ENCODE results near the gene FADS1. TPM values are rescaled to one million over a fixed set of nuclear protein-coding genes. Genes with fewer than 3 reads are reported as not detected.

FADS1 gene
- total RNA-seq, 3 donors from 2014 or later = 2.1 to 3.5 (median 3.3) TPM

DNA sequence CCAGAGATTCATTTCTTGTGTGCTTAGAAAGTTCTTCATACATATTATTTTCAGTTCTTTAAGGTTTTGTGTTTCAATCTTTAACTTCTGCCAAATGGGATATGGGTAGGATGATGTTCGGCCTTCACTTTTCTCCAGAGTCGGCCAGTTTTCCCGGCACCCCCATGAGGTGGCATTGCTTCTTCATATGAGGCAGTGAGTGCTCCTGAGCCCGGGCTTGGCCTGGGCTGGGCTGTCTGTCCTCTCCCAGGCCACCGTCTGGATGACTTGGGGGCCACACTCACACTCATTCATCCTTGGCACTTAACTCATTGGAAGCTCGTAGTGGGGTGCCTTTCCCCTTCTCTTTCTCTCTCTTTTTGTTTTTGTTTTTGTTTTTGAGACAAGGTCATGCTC lies 35.1 kb upstream of the FADS1 start:
- no peaks in the 10 kb centered on the region for H3K4me1 Mint-ChIP-seq (ENCODE audit: low read depth)
- no peak overlapping the region for H3K4me3 Mint-ChIP-seq
- H3K36me3 Mint-ChIP-seq (ENCODE audit: insufficient read depth) = no peaks in the 10 kb centered on the region
- ATAC-seq (no peak), DNase-seq (no peak)
- no peaks in the 10 kb centered on the region for H3K9me3 Mint-ChIP-seq
- no peaks in the 10 kb centered on the region for H3K27me3 Mint-ChIP-seq (ENCODE audit: low read depth)

DNA sequence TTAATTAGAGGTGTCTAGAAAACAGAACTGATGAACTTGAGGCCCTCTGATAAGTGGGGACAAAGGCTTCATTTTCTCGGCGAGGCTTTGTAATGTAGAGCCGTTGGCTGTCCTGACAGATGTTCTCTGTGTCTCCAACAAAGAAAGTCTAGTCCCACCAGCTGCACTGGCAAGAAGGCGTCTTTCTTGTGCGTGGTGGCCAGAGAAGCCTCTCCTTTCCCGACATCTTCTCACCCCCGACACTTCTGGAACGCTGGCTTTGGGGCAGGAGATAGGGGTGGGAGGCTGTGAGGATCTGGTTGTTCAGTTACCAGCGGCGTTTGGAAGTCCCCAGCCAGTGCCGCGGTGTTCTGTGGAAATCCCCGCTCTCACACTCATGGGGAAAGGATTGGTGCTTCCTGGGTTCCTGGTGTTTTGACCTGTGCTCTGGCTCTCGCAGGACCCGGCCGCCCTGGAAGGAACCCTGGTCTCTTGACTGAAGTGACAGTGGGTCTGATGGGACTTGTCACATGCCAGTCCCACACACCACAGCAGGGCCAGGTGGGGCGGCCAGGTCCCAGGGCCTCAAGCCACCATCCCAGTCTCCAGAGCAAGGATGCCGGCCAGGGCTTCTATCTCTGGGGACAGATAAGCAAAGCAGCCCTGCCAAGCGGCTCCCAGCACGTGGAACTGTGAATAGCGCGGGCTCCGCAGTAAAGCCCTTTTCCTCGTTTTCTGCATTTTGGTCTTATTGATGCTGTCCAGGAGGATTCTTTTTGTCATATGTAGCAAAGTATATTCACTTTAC lies 34.5 kb upstream of the FADS1 start:
- H3K4me3 Mint-ChIP-seq = no peak overlapping the region
- H3K9me3 Mint-ChIP-seq = no peaks in the 10 kb centered on the region
- DNase-seq (no peak), ATAC-seq (no peak)
- H3K27me3 Mint-ChIP-seq (ENCODE audit: low read depth) = no peaks in the 10 kb centered on the region
- no peaks in the 10 kb centered on the region for H3K36me3 Mint-ChIP-seq (ENCODE audit: insufficient read depth)
- H3K4me1 Mint-ChIP-seq (ENCODE audit: low read depth) = no peaks in the 10 kb centered on the region

DNA sequence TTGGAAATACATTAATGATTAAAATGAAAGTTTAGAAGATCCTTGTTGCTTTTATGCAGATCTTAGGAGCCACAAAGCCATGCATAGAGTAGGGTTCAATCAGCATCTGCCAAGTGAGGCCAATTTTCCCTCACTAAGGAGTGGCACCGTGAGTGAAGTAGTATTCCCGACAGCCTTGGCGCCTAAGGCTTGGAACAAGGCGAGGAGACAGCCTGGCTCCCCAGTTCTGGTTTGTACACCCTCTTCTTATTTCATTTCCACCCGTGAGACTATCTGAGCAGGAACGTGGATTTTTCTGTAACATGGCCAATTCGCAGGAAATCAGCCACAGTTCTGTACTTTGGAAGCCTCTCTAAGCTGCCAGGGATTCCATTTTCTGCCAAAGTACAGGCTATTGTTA lies 33.9 kb upstream of the FADS1 start:
- no peak for ATAC-seq
- no peaks in the 10 kb centered on the region for H3K27me3 Mint-ChIP-seq (ENCODE audit: low read depth)
- H3K4me3 Mint-ChIP-seq = no peak overlapping the region
- DNase-seq = no peak
- no peaks in the 10 kb centered on the region for H3K4me1 Mint-ChIP-seq (ENCODE audit: low read depth)
- no peaks in the 10 kb centered on the region for H3K36me3 Mint-ChIP-seq (ENCODE audit: insufficient read depth)
- no peaks in the 10 kb centered on the region for H3K9me3 Mint-ChIP-seq

DNA sequence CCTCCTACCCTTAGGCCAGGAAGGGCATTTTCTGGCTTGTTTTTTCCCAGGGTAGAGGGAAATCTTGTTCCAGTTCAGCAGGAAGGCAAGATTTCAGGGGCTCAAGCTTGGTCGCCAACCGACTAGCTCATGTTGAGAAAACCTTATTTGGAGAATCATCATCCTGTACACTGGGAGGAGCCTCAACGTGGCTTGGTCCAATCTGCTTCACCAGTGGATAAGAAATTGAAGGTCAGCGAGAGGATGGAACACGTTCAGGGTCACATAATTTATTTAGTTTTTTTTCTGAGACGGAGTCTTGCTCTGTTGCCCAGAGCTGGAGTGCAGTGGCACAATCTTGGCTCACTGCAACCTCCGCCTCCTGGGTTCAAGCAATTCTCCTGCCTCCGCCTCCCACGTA lies 31.8 kb upstream of the FADS1 start:
- Mint-ChIP-seq H3K36me3 (ENCODE audit: insufficient read depth) (no peaks in the 10 kb centered on the region), H3K27me3 (ENCODE audit: low read depth) (no peaks in the 10 kb centered on the region), H3K4me1 (ENCODE audit: low read depth) (no peaks in the 10 kb centered on the region), H3K9me3 (no peaks in the 10 kb centered on the region), H3K4me3 (no peak overlapping the region)
- no peak for ATAC-seq
- DNase-seq = no peak

DNA sequence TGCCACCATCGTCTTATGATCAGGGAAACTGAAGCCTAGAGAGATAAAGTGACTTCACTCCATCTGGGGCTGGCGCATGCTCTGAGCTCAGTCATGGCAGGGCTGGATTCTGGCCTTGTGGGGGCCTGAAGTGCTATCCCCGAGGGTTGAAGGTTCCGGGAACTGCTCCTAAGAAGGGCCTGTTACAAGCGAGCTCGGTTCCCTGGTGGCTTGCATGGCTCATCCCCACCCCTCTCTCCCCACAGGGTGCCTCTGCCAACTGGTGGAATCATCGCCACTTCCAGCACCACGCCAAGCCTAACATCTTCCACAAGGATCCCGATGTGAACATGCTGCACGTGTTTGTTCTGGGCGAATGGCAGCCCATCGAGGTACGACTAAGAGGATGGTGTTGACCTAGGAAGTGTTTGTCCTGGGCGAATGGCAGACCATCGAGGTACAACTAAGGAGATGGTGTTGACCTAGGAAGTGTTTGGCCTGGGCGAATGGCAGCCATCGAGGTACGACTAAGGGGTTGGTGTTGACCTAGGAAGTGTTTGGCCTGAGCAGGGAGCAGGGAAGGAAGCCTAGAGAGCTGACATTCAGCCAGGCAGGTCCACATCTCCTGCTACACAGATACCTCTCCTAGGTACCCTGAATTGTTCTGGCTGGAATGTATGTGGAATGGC lies 31.2 kb upstream of the FADS1 start:
- H3K36me3 Mint-ChIP-seq (ENCODE audit: insufficient read depth) = no peaks in the 10 kb centered on the region
- no peaks in the 10 kb centered on the region for H3K9me3 Mint-ChIP-seq
- no peaks in the 10 kb centered on the region for H3K27me3 Mint-ChIP-seq (ENCODE audit: low read depth)
- H3K4me1 Mint-ChIP-seq (ENCODE audit: low read depth) = no peaks in the 10 kb centered on the region
- H3K4me3 Mint-ChIP-seq = no peak overlapping the region
- DNase-seq (no peak), ATAC-seq (no peak)

DNA sequence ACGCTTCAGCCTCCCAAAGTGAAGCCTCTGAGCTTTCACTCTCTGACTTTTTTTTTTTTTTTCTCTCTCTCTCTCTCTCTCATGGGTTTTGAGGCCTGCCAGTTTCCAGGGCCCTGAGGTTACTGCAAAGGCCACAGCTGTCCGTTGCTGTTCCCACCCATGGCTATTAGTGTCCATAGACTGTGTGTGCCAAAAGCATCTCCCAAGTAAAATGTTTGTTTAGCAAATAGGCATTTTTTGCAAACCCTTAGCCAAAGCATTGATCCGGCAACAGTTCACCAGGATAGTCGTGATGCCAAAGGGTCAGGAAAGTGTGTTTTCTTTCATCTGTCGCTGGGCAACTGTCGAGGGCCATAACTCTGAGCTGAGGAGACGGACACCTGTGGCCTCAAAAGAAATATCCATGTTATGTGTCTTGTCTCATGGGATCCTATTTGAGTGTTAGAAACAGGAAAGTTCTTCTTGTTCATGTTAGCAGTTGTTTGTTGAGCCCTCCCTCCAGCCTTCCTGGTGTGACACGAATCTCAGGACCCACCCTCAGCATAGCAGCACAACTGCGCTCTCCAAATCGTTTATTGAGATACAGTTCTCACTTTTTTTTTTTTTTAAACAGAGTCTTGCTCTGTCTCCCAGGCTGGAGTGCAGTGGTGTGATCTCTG lies 29.7 kb upstream of the FADS1 start:
- DNase-seq (no peak), ATAC-seq (no peak)
- H3K9me3 Mint-ChIP-seq = no peaks in the 10 kb centered on the region
- H3K4me3 Mint-ChIP-seq = no peak overlapping the region
- H3K27me3 Mint-ChIP-seq (ENCODE audit: low read depth) = no peaks in the 10 kb centered on the region
- H3K4me1 Mint-ChIP-seq (ENCODE audit: low read depth) = no peaks in the 10 kb centered on the region
- H3K36me3 Mint-ChIP-seq (ENCODE audit: insufficient read depth) = no peaks in the 10 kb centered on the region

DNA sequence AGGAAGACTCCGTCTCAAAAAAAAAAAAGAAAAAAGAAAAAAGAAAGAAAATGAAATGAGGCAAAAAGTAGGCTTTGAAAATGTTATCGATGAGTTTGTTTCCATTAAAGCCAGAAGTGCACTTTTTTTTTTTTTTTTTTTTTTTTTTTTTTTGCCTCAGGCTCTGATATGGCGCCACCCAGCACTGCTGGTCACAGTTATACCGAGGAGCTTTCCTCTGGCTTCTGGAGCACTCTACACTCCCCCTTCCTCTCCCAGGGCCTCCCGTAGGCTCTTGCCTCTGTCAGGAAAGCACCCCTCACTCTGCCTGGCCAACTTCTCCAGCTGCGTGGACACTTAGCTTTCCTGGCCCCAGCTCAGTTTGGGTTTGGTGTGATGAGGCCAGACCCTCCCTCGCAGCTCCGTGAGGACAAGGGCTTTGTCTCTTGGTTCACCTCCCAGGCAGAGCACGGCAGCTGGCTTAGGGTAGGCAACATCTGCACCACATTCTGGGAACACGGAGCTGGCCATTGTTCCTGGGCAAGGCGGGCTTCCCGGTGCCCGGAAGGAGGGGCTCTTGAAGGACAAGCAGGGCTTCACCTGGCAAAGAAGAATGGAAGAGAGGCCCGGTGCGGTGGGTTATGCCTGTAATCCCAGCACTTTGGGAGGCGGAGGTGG lies 28.2 kb upstream of the FADS1 start:
- Mint-ChIP-seq H3K9me3 (no peaks in the 10 kb centered on the region), H3K36me3 (ENCODE audit: insufficient read depth) (no peaks in the 10 kb centered on the region), H3K27me3 (ENCODE audit: low read depth) (no peaks in the 10 kb centered on the region), H3K4me3 (no peak overlapping the region), H3K4me1 (ENCODE audit: low read depth) (no peaks in the 10 kb centered on the region)
- DNase-seq = no peak
- no peak for ATAC-seq

DNA sequence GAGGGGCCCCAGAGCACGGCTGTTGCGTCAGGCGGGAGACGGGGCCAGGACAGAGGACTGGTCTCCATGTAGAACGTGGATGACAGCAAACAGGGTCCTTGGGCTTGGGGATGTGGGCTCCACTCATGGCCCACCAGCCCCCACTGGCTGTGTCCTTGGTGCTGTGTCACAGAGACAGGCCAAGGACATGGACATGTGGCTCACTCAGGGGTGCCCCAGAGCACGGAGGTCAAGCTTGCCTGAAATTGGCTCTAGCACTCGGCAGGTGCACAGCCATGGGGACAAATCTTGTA lies 25.7 kb upstream of the FADS1 start:
- ATAC-seq = no peak
- Mint-ChIP-seq H3K4me3 (no peak overlapping the region), H3K27me3 (ENCODE audit: low read depth) (no peaks in the 10 kb centered on the region), H3K36me3 (ENCODE audit: insufficient read depth) (no peaks in the 10 kb centered on the region), H3K9me3 (no peaks in the 10 kb centered on the region), H3K4me1 (ENCODE audit: low read depth) (no peaks in the 10 kb centered on the region)
- DNase-seq = no peak

DNA sequence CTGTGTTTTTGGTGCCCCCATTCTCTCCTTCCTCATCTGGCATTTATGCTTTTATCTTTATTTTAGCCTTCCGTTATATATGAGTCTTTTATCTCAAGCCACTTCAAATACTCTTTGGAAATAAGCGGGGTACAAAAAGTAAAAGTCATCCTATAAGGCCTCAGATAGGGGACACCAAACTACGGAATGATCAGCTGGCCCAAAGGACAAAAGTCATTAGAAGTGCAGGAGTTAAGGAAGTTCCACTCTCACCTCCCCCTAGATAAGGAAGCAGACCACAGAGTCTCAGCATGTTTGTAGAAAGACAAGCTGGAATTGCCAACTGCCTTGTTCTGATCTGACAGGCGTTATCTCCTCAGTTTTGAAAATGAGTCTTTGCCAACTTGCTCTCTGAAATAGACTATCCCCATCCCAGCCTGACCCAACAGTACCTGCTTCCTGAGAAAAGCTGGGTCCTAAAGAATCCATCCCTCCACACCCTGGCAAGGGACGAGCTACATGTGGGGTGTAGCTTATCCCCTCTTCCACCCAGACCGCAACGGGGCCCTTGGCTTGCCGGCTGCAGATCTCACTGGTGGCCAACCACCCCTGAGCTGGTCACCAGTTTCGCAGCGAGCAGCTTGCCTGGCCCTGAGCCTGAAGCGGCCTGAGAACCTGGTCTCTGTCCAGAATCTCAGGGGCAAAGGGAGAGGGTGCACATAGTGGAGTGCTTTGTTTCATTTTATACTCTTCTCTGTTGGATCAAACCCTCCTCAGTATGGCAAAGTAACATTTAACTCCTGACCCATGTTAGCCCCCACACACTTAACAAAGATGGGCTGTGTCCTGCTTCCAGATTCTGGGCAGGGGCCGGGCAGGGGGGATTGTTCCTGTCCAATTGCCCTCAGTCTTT lies 25.1 kb upstream of the FADS1 start:
- DNase-seq (no peak), ATAC-seq (no peak)
- Mint-ChIP-seq H3K9me3 (no peaks in the 10 kb centered on the region), H3K36me3 (ENCODE audit: insufficient read depth) (no peaks in the 10 kb centered on the region), H3K4me1 (ENCODE audit: low read depth) (no peaks in the 10 kb centered on the region), H3K27me3 (ENCODE audit: low read depth) (no peaks in the 10 kb centered on the region), H3K4me3 (no peak overlapping the region)

DNA sequence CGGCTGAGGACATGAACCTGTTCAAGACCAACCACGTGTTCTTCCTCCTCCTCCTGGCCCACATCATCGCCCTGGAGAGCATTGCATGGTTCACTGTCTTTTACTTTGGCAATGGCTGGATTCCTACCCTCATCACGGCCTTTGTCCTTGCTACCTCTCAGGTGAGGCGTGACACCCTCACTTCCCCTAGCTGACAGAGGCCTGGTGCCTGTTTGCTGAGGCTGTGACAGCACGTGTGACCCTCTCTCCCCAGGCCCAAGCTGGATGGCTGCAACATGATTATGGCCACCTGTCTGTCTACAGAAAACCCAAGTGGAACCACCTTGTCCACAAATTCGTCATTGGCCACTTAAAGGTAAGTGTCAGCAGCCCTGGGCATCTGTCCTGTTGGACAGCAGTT lies 23.6 kb upstream of the FADS1 start:
- H3K4me1 Mint-ChIP-seq (ENCODE audit: low read depth) = peaks cover 3% of the 10 kb centered on the region
- H3K27me3 Mint-ChIP-seq (ENCODE audit: low read depth) = no peaks in the 10 kb centered on the region
- H3K4me3 Mint-ChIP-seq = no peak overlapping the region
- H3K9me3 Mint-ChIP-seq = no peaks in the 10 kb centered on the region
- ATAC-seq (no peak), DNase-seq (no peak)
- H3K36me3 Mint-ChIP-seq (ENCODE audit: insufficient read depth) = no peaks in the 10 kb centered on the region

DNA sequence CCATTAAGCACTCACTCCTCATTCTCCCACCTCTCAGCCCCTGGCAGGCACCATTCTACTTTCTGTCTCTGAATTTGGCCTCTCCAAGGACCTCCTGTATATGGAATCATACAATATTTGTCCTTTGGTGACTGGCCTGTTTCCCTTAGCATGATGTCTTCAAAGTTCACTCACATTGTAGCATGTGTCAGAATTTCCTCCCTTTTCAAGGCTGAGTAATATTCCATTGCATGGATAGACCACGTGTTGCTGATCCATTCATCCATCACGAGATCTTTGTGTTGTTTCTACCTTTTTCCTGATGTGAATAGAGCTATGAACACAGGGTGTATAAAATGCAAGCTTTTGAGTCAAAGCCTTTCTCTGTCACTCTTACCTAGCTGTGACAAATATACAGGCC lies 22.9 kb upstream of the FADS1 start:
- Mint-ChIP-seq H3K36me3 (ENCODE audit: insufficient read depth) (no peaks in the 10 kb centered on the region), H3K4me1 (ENCODE audit: low read depth) (peaks cover 6% of the 10 kb centered on the region), H3K4me3 (no peak overlapping the region), H3K9me3 (no peaks in the 10 kb centered on the region), H3K27me3 (ENCODE audit: low read depth) (no peaks in the 10 kb centered on the region)
- no peak for DNase-seq
- ATAC-seq = no peak

DNA sequence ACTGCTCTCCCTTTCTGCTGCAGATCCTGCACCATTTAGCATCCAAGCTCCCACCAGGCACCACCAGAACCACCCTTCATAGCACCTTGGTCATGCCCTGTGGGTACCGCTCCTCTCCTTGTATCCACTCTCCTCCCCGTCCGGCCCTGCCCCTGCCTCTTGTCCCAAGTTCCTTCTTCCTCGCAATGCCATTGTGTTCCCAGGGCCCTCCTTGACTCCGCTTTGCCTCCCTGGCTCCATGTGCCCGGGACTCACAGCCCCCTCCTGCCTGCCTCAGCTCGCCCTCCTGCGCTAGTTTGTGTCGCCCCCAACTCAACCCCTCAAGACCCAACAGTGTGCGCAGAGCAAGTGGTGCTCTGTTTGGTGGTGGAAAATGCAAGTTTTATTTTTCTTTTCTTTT lies 22.1 kb upstream of the FADS1 start:
- ATAC-seq = no peak
- no peaks in the 10 kb centered on the region for H3K9me3 Mint-ChIP-seq
- H3K27me3 Mint-ChIP-seq (ENCODE audit: low read depth) = no peaks in the 10 kb centered on the region
- H3K36me3 Mint-ChIP-seq (ENCODE audit: insufficient read depth) = no peaks in the 10 kb centered on the region
- H3K4me3 Mint-ChIP-seq = no peak overlapping the region
- peaks cover 14% of the 10 kb centered on the region for H3K4me1 Mint-ChIP-seq (ENCODE audit: low read depth)
- DNase-seq = no peak

DNA sequence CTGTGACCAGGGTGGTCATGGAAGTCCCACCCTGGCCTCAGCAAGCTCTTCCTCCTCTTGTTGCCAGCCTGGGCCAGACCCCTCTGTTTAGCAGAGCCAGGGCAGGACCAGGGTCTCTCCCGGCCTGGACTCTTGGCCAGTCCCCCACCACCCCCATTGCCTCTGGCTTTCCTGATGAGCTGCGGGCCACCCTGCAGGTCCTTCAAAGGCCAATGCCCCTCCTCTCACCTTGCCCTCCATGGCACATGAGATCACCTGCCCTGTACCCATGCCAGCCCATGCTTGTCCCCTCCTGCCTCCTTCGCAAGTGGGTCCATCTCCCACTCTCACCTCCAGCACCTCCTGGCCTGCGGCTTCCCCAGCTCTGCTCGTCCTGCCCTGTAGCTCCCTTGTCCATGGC lies 21.7 kb upstream of the FADS1 start:
- Mint-ChIP-seq H3K4me1 (ENCODE audit: low read depth) (peaks cover 18% of the 10 kb centered on the region), H3K9me3 (no peaks in the 10 kb centered on the region), H3K27me3 (ENCODE audit: low read depth) (no peaks in the 10 kb centered on the region), H3K4me3 (no peak overlapping the region), H3K36me3 (ENCODE audit: insufficient read depth) (no peaks in the 10 kb centered on the region)
- no peak for DNase-seq
- no peak for ATAC-seq

DNA sequence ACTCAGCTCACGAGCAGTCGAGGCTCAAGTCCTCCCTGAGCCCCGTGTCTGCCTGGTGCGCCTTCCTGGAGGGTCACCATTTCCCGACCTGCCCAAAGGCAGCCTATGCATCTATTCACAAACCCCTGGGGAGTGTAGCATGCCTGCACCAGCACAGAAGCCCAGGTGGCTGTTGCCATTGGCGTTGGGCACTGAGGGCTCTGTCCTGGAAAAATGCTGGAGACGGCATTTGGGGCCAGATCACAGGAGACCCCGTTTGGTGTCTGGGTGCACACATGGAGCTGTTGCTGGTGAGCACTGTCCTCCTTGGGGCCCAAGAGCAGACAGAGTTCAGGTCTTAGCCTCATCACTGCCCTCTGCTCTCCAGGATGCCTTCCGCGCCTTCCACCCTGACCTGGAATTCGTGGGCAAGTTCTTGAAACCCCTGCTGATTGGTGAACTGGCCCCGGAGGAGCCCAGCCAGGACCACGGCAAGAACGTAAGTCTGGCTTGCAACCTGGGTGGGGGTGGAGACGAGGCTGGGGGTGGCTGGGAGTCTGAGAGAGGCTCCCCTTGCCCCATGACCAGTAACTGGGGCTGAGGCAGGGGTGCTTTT lies 20.7 kb upstream of the FADS1 start:
- ATAC-seq (no peak), DNase-seq (no peak)
- Mint-ChIP-seq H3K27me3 (ENCODE audit: low read depth) (no peaks in the 10 kb centered on the region), H3K4me3 (no peak overlapping the region), H3K4me1 (ENCODE audit: low read depth) (peaks cover 20% of the 10 kb centered on the region), H3K36me3 (ENCODE audit: insufficient read depth) (no peaks in the 10 kb centered on the region), H3K9me3 (no peaks in the 10 kb centered on the region)
